Body of pancreas (tissue), 4 donors: ENCODE measurements around the gene SPATS2L. TPM values are rescaled to one million over a fixed set of nuclear protein-coding genes. Genes with fewer than 3 reads are reported as not detected.
A peak's percentile ranks its signal among the peaks of the same experiment; 100 is the strongest.

Source experiments
- ATAC-seq: fragments of 150-250 bp; one replicate; pipeline ENCODE4 v1.9.1; 2016
- DNase-seq, 4 donors: peaks; one replicate each; pipeline ENCODE4 v3.0.0-alpha.2; 2019
- H3K27ac ChIP-seq, 4 donors: fragments of 200-600 bp; sonication (generic); 1 replicate in 3 of 4; 2 replicates in 1 of 4; pipeline versions ENCODE4 v1.5.1 to v1.6.1; 2016 to 2019; ENCODE audit warnings: mild to moderate bottlenecking in 1 of 4, mixed read lengths in 1 of 4, moderate library complexity in 1 of 4
- H3K27me3 ChIP-seq, 2 donors: fragments of 200-600 bp; sonication (generic); one replicate each; pipeline ENCODE4 v1.6.0; 2016; ENCODE audit warnings: mild to moderate bottlenecking in 1 of 2
- H3K36me3 ChIP-seq, 2 donors: fragments of 200-600 bp; sonication (generic); replicated peaks in 1 of 2; 2 replicates each; pipeline ENCODE4 v1.5.1; 2016; ENCODE audit warnings: low read depth in 2 of 2; ENCODE audit not compliant: insufficient read depth in 1 of 2
- H3K4me1 ChIP-seq: fragments of 200-600 bp; sonication (generic); one replicate; pipeline ENCODE4 v1.6.0; 2016
- H3K4me3 ChIP-seq, 2 donors: fragments of 200-600 bp; sonication (generic); 1 replicate in 1 of 2; 2 replicates in 1 of 2; pipeline ENCODE4 v1.5.1; 2016 to 2019
- H3K9me3 ChIP-seq, 3 donors: fragments of 200-600 bp; sonication (generic); 1 replicate in 2 of 3; 2 replicates in 1 of 3; pipeline ENCODE4 v1.5.1; 2016
- POLR2A ChIP-seq, 3 donors: fragments of 450-650 bp; IDR thresholded peaks; one replicate each; pipeline ENCODE4 v1.6.1; 2016; ENCODE audit warnings: antibody characterized with exemption in 3 of 3, mild to moderate bottlenecking in 2 of 3
- WGBS, 2 donors: methylation state at CpG; one replicate each; pipeline ENCODE4 v1.1.5; 2017; 5-methylcytosine and 5-hydroxymethylcytosine counted together
- intact Hi-C: fragments of 100-400 bp; cut with DNase I; formaldehyde crosslinking; loops from one replicate; pipeline ENCODE4 v1.15.1; 2023
- total RNA-seq, 2 donors: library from RNA; depleted of rRNA; stranded (reverse); fragments of >200 nt; gene quantifications; one replicate each; pipeline ENCODE4 v1.1.0, GENCODE V29; 2016
- TF ChIP-seq, protein P1 (sequence below), 7 experiments: fragments of 450-650 bp in 4 of 7; fragments of 200-600 bp in 3 of 7; sonication (generic) in 3 of 7; IDR thresholded peaks; one replicate each; pipeline ENCODE4 v1.5.1; 2016 to 2019; ENCODE audit warnings: antibody characterized with exemption in 7 of 7

The SPATS2L gene
- total RNA-seq, 2 donors from 2014 or later: 39.2 to 49.8 TPM

GRCh38 chr2:200469708-200470211 lies 163.3 kb downstream of the SPATS2L start:
- H3K36me3 ChIP-seq: peaks cover 0 to 7% of the 10 kb centered on the region in 2 donors
- ATAC-seq (peak; percentile 34), DNase-seq (peak in 3 of 4 donors; percentile 35 to 66 (median 46))
- H3K4me1 ChIP-seq: no peaks in the 10 kb centered on the region
- 59 to 83% methylated on average over 13 of the region's 13 CpGs for WGBS, 2 donors
- no peaks in the 10 kb centered on the region for H3K27me3 ChIP-seq
- peak overlapping the region in 2 of 4 donors; percentile 6 to 21 for H3K27ac ChIP-seq
- H3K9me3 ChIP-seq: no peaks in the 10 kb centered on the region
- TF ChIP-seq, protein P1, sequence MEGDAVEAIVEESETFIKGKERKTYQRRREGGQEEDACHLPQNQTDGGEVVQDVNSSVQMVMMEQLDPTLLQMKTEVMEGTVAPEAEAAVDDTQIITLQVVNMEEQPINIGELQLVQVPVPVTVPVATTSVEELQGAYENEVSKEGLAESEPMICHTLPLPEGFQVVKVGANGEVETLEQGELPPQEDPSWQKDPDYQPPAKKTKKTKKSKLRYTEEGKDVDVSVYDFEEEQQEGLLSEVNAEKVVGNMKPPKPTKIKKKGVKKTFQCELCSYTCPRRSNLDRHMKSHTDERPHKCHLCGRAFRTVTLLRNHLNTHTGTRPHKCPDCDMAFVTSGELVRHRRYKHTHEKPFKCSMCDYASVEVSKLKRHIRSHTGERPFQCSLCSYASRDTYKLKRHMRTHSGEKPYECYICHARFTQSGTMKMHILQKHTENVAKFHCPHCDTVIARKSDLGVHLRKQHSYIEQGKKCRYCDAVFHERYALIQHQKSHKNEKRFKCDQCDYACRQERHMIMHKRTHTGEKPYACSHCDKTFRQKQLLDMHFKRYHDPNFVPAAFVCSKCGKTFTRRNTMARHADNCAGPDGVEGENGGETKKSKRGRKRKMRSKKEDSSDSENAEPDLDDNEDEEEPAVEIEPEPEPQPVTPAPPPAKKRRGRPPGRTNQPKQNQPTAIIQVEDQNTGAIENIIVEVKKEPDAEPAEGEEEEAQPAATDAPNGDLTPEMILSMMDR (IDR thresholded peaks at IDR 0.05): no peak
- no peak for TF ChIP-seq POLR2A (IDR thresholded peaks at IDR 0.05)
- intact Hi-C loops: no loop called here
- no peak overlapping the region for H3K4me3 ChIP-seq

DNA sequence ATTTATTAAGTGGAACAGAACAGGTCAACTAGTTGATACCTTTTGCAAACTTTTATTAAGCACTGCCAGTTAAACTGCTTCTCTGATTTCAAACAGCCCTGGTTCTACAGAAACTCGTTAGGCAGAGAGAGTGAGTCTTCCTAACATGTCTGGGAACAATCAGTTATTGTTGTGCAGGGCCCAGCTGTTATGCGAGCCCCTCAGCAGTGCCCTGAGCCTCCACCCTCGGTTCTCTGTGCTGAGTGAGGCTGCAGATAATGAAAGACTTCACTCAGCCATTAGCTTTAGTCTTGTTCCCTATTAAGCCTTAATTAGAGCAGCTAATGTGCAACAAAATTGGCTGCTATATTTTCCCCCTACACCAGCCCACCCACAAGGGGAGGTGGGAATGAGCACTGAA lies 163.7 kb downstream of the SPATS2L start:
- H3K36me3 ChIP-seq: peaks cover 0 to 8% of the 10 kb centered on the region in 2 donors
- H3K9me3 ChIP-seq: no peaks in the 10 kb centered on the region
- 59 to 74% methylated on average over 3 of the region's 3 CpGs for WGBS, 2 donors

DNA sequence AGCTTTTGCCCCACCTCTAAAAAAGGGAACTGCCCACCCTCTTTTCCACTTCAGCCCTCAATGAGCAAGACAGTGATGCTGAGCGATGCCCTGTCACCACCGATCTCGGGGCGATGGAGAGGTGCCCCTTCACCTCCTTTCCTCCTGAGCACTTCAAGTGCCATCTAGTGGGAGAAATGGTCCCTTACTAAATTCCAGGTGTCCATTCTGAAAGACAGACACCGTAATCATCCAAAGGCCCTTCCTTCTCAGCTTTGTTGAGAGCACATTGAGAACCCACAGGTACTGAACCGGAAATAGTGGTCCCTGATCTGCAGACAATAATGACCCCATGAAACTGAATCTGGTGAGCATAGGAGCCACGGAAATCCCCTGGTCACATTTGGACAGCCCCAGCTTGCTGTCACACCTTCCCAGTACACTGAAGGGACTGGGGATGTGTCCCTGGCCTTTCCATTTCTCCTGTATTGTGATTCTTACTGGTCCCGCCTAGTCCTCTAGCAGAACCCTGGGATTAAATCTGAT lies 164.9 kb downstream of the SPATS2L start:
- no peak for DNase-seq
- no peaks in the 10 kb centered on the region for H3K4me1 ChIP-seq
- no peak overlapping the region for H3K27ac ChIP-seq
- TF ChIP-seq, protein P1 (IDR thresholded peaks at IDR 0.05): peak in 5 of 7 experiments; percentile 9 to 50 (median 47)
- no peak for TF ChIP-seq POLR2A (IDR thresholded peaks at IDR 0.05)
- WGBS, 2 donors: 51 to 65% methylated on average over 8 of the region's 8 CpGs
- intact Hi-C loops: no loop called here
- H3K36me3 ChIP-seq: peaks cover 0 to 9% of the 10 kb centered on the region in 2 donors
- H3K4me3 ChIP-seq: no peak overlapping the region
- ATAC-seq: no peak
- no peaks in the 10 kb centered on the region for H3K27me3 ChIP-seq
- no peaks in the 10 kb centered on the region for H3K9me3 ChIP-seq

More for the DNA sequence above, 163.7 kb downstream of the SPATS2L start:
- H3K27ac ChIP-seq: peak overlapping the region in 1 of 4 donors; percentile 21
- no peak for TF ChIP-seq POLR2A (IDR thresholded peaks at IDR 0.05)
- TF ChIP-seq, protein P1 (IDR thresholded peaks at IDR 0.05): no peak
- no peak for DNase-seq
- no peak overlapping the region for H3K4me3 ChIP-seq
- H3K27me3 ChIP-seq: no peaks in the 10 kb centered on the region
- H3K4me1 ChIP-seq: no peaks in the 10 kb centered on the region
- no peak for ATAC-seq
- intact Hi-C loops: no loop called here

DNA sequence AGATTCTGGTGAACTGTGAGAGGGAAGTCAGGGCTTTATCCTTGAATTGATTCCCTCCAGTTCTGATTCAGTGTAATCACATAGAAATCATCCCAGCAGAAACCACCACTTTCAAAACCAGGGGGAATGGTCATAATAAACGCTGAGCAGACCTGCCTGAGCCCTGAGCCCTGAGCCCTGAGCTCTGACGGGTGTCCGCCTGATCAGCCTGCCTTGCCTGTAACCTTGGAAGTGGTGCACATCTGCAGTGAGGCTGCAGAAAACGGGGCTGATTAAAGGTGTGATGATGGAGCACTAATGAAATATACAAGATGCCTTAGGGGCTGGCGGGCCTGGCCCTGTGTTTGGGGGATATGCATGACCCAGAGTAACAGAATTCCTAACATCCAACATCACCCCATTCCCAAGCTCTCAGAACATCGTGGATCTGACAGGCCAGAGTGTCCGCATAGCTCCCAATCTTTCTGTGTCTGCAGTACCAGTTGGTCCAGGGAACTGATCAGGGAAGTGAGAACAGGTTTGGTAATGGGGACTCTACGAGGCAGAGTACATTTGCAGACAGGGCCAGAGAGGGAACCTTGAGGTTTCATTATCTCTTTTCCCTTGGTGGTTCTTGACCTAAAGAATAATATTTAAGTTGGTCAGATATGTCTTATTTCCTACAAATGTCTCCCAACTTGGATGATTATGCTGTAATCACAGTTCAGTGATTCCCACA lies 165.6 kb downstream of the SPATS2L start:
- DNase-seq: no peak
- Histone ChIP-seq H3K4me3 (no peak overlapping the region), H3K27ac (no peak overlapping the region), H3K27me3 (no peaks in the 10 kb centered on the region), H3K4me1 (no peaks in the 10 kb centered on the region), H3K9me3 (no peaks in the 10 kb centered on the region), H3K36me3 (peaks cover 0 to 9% of the 10 kb centered on the region in 2 donors)
- WGBS, 2 donors: 83 to 86% methylated on average over 8 of the region's 8 CpGs
- TF ChIP-seq POLR2A (IDR thresholded peaks at IDR 0.05): no peak
- TF ChIP-seq, protein P1 (IDR thresholded peaks at IDR 0.05): no peak
- no peak for ATAC-seq
- intact Hi-C loops: no loop called here
